ENCODE data around the gene SLC13A2.
"Not testable (repeated sequence)": the region's sequence is repeated elsewhere in the genome, so short reads cannot be mapped to it uniquely, and the experiment has no call there.

Gene SLC13A2

DNA sequence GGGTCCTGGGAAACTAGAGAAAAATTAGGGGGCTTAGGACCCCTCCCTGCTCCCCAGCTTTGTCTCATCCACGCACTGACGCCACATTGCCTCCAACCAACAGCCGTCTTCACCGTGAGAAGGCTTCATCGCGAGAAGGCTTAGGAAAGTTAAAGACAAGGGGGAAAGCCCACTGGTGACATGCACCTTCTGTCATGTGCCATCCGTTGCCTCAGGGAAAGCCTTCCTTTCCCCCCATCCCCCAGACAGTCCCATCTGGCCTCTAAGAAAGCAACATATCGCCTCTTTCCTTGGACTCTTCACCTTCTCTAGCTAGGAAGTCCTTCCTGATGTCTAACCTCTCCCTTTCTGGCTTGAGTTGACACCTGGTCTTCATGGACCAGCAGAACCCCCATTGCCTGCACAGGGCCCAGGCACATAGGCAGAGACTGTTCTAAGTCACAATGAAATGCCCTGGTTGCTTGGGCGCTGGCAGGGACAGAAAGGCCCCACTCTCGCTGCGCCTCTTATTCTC, 34.8 kb downstream of the SLC13A2 start:
- H3K9me3 Mint-ChIP-seq: no peaks in the 10 kb centered on the region
- peaks cover 18% of the 10 kb centered on the region for H3K27me3 Mint-ChIP-seq
- no peak overlapping the region for H3K4me3 Mint-ChIP-seq
- DNase-seq: no peak
- no peak overlapping the region for H3K27ac Mint-ChIP-seq
- no peaks in the 10 kb centered on the region for H3K36me3 Mint-ChIP-seq (ENCODE audit: low read depth)
- ATAC-seq: no peak
- no peaks in the 10 kb centered on the region for H3K4me1 Mint-ChIP-seq

DNA sequence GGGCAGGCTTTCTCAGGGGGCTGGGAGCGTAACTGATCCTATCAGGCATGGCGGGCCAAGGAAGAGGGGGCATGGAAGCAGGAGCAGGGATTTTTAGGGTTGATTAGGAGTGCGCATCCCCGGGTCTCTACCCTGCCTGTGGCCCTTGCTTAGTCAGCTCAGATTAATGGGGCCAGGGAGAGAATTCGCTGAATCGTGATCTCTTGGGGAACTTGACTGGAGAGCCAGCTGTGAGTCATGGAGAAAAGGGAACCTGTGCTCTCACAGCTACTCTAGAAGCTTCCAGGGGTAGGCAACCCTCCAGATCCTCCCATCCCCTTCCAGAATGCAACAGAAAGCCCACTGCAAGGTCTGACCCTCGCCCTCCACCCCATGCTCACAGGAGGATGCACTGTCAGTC, 36.3 kb downstream of the SLC13A2 start:
- no peak for ATAC-seq
- no peak for DNase-seq
- no peak overlapping the region for H3K27ac Mint-ChIP-seq
- H3K4me1 Mint-ChIP-seq: no peaks in the 10 kb centered on the region
- H3K9me3 Mint-ChIP-seq: no peaks in the 10 kb centered on the region
- no peaks in the 10 kb centered on the region for H3K36me3 Mint-ChIP-seq (ENCODE audit: low read depth)
- no peak overlapping the region for H3K4me3 Mint-ChIP-seq
- peaks cover 19% of the 10 kb centered on the region for H3K27me3 Mint-ChIP-seq

DNA sequence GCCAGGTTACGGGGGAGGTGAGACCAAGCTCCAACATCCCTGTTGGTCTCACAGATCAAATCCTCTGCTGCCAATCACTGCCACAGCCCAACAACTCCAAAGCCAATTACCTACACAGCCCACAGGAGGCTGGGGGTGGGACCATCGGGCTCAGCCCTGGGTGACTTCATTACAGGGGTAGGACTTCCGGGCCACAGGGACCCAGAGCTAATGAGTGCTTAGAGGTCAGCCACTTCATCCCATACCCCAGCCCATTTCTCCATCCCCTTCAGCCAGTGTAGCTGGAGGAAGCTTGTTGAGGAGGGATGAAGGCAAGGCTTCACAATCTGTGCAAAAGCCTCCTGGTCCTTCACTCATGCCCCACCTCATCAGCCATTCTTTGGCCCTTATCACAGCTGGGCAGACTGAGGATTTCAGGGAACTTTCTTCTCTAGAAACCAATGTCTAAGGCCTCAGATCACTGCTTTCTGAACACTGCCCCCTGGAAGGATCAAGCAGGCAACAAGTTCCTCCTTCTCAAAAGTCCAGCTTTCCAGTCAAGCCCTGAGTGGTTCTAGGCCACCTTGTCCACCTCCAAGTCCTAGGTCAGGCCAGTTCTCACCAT, 38.5 kb downstream of the SLC13A2 start:
- no peak for ATAC-seq
- no peaks in the 10 kb centered on the region for H3K36me3 Mint-ChIP-seq (ENCODE audit: low read depth)
- H3K4me3 Mint-ChIP-seq: no peak overlapping the region
- DNase-seq: no peak
- no peak overlapping the region for H3K27ac Mint-ChIP-seq
- H3K27me3 Mint-ChIP-seq: peaks cover 19% of the 10 kb centered on the region
- H3K4me1 Mint-ChIP-seq: no peaks in the 10 kb centered on the region
- no peaks in the 10 kb centered on the region for H3K9me3 Mint-ChIP-seq

GRCh38 chr17:28513476-28513875, 40.0 kb downstream of the SLC13A2 start:
- Mint-ChIP-seq H3K4me3 (no peak overlapping the region), H3K4me1 (no peaks in the 10 kb centered on the region), H3K27me3 (peaks cover 13% of the 10 kb centered on the region), H3K9me3 (no peaks in the 10 kb centered on the region), H3K36me3 (ENCODE audit: low read depth) (no peaks in the 10 kb centered on the region), H3K27ac (no peak overlapping the region)
- DNase-seq: no peak
- ATAC-seq: no peak

DNA sequence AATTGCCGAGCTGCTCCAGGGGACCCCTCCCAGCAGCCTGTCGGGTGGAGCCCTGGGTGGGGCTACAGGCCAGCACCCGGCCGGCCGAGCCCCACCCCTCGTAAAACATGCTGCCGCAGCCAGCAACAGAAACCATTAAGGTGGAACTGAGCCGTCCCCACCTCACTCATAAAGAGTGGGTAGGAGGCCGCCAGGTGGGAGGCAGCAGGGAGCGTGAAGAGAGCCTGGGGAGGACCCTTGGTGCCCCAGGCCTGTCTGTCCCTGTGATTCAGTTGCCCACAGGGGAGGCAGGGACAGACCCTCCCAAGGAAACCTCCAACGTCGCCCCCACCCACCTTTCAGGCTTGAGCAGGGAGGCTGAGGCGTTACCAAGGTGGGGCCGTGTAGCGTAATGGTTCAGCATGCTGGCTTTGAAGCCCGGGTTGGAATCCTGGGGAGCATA, 41.1 kb downstream of the SLC13A2 start:
- Mint-ChIP-seq H3K27me3 (peaks cover 13% of the 10 kb centered on the region), H3K36me3 (ENCODE audit: low read depth) (no peaks in the 10 kb centered on the region), H3K27ac (no peak overlapping the region), H3K9me3 (no peaks in the 10 kb centered on the region), H3K4me3 (no peak overlapping the region), H3K4me1 (no peaks in the 10 kb centered on the region)
- no peak for DNase-seq
- no peak for ATAC-seq

GRCh38 chr17:28515518-28515917, 42.1 kb downstream of the SLC13A2 start:
- H3K27ac Mint-ChIP-seq: no peak overlapping the region
- no peaks in the 10 kb centered on the region for H3K4me1 Mint-ChIP-seq
- H3K36me3 Mint-ChIP-seq (ENCODE audit: low read depth): no peaks in the 10 kb centered on the region
- no peaks in the 10 kb centered on the region for H3K9me3 Mint-ChIP-seq
- peaks cover 7% of the 10 kb centered on the region for H3K27me3 Mint-ChIP-seq
- DNase-seq (no peak), ATAC-seq (no peak)
- no peak overlapping the region for H3K4me3 Mint-ChIP-seq

GRCh38 chr17:28518132-28518531, 44.7 kb downstream of the SLC13A2 start:
- Mint-ChIP-seq H3K27me3 (peaks cover 4% of the 10 kb centered on the region), H3K4me1 (no peaks in the 10 kb centered on the region), H3K9me3 (no peaks in the 10 kb centered on the region), H3K4me3 (no peak overlapping the region), H3K36me3 (ENCODE audit: low read depth) (no peaks in the 10 kb centered on the region), H3K27ac (no peak overlapping the region)
- DNase-seq (no peak), ATAC-seq (no peak)

DNA sequence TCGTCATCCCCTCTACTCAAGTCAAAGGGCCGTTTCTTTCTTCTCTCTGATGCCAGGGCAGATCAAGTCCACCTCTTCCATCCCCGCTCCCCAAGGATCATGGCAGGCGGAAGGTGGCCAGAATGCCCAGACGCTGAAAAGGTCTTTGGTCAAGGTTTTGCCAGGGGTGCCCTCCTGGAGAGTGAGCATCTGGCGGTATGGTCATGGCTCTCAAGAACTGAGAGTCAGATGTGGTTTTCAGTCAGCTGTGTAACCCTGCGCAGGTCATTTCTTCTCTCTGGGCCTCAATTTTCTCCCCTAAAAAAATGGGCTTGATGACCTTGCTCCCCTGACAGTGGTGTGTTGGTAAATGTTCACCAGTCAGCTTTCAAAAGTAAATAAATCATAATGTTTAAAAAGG, 45.1 kb downstream of the SLC13A2 start:
- Mint-ChIP-seq H3K27me3 (peaks cover 2% of the 10 kb centered on the region), H3K4me1 (no peaks in the 10 kb centered on the region)

GRCh38 chr17:28519236-28519635, 45.8 kb downstream of the SLC13A2 start:
- ATAC-seq (no peak), DNase-seq (no peak)
- Mint-ChIP-seq H3K36me3 (ENCODE audit: low read depth) (no peaks in the 10 kb centered on the region), H3K27me3 (peaks cover 2% of the 10 kb centered on the region), H3K9me3 (no peaks in the 10 kb centered on the region), H3K27ac (no peak overlapping the region), H3K4me3 (no peak overlapping the region), H3K4me1 (no peaks in the 10 kb centered on the region)

More for the DNA sequence above, 45.1 kb downstream of the SLC13A2 start:
- no peaks in the 10 kb centered on the region for H3K36me3 Mint-ChIP-seq (ENCODE audit: low read depth)
- no peak for ATAC-seq
- no peak overlapping the region for H3K27ac Mint-ChIP-seq
- no peak for DNase-seq
- no peaks in the 10 kb centered on the region for H3K9me3 Mint-ChIP-seq
- H3K4me3 Mint-ChIP-seq: no peak overlapping the region

- Mint-ChIP-seq H3K36me3 (ENCODE audit: low read depth) (no peaks in the 10 kb centered on the region), H3K4me3 (no peak overlapping the region), H3K27ac (no peak overlapping the region), H3K9me3 (no peaks in the 10 kb centered on the region), H3K27me3 (peaks cover 2% of the 10 kb centered on the region), H3K4me1 (no peaks in the 10 kb centered on the region)
- DNase-seq: no peak
- no peak for ATAC-seq
Observed at GRCh38 chr17:28520687-28521086, 47.2 kb downstream of the SLC13A2 start.

DNA sequence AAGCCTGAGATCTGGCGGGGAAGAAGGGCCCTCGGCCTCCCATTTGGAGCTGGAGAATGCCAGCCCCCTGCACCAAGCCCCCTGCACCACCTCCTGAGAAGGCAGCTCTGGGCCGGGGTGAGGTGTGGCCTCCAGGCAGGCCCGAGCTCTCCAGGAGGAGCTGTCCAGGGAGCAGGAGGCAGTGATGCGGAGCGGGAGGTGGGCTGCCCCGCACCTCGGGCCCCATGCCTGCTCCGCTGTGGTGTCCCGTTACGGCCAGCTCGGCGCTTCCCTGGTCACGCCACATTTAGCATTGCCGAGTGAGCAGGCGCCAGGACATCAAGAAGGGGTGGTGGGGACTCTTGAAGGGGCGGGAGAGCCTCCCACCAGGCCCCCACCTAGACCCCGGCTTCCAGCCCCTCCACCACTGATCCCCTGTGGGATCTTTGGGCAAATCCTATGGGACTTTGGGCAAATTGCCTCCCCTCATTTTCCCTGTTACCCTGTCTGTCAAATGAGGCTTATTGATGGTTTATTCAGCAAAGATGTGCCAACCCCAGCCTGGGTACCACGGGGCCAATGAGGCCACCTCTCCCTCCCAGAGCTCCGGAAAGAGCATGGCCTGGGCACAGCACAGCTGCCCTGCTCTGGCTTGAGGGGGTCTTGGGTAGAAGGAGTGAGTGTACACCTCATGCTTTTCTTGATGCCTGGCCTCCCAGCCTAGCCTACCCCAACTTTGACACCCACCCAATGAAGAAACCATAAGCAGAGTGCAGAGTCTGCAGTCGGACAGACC, 48.1 kb downstream of the SLC13A2 start:
- H3K27ac Mint-ChIP-seq: no peak overlapping the region
- no peaks in the 10 kb centered on the region for H3K36me3 Mint-ChIP-seq (ENCODE audit: low read depth)
- H3K4me1 Mint-ChIP-seq: no peaks in the 10 kb centered on the region
- DNase-seq (no peak), ATAC-seq (no peak)
- H3K9me3 Mint-ChIP-seq: no peaks in the 10 kb centered on the region
- no peak overlapping the region for H3K4me3 Mint-ChIP-seq
- peaks cover 2% of the 10 kb centered on the region for H3K27me3 Mint-ChIP-seq

DNA sequence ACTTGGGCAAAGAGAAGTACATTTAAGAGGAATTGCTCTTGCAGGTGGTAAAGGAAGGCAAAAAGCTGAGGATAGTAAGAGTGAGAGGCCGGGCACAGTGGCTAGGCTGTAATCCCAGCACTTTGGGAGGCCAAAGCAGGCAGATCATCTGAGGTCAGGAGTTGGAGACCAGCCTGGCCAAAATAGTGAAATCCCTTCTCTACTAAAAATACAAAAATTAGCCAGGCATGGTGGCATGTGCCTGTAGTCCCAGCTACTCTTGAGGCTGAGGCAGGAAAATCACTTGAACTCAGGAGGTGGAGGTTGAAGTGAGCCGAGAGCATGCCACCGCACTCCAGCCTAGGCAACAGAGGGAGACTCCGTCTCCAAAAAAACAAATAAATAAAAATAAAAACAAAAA, 48.8 kb downstream of the SLC13A2 start:
- H3K27ac Mint-ChIP-seq; DNase-seq; H3K27me3 Mint-ChIP-seq; H3K4me1 Mint-ChIP-seq; H3K4me3 Mint-ChIP-seq; H3K9me3 Mint-ChIP-seq; ATAC-seq; H3K36me3 Mint-ChIP-seq (ENCODE audit: low read depth): not testable (repeated sequence)

GRCh38 chr17:28523186-28523585, 49.7 kb downstream of the SLC13A2 start:
- Mint-ChIP-seq H3K27ac (no peak overlapping the region), H3K4me1 (no peaks in the 10 kb centered on the region), H3K36me3 (ENCODE audit: low read depth) (no peaks in the 10 kb centered on the region), H3K4me3 (no peak overlapping the region), H3K9me3 (no peaks in the 10 kb centered on the region), H3K27me3 (peaks cover 2% of the 10 kb centered on the region)
- ATAC-seq: no peak
- no peak for DNase-seq

DNA sequence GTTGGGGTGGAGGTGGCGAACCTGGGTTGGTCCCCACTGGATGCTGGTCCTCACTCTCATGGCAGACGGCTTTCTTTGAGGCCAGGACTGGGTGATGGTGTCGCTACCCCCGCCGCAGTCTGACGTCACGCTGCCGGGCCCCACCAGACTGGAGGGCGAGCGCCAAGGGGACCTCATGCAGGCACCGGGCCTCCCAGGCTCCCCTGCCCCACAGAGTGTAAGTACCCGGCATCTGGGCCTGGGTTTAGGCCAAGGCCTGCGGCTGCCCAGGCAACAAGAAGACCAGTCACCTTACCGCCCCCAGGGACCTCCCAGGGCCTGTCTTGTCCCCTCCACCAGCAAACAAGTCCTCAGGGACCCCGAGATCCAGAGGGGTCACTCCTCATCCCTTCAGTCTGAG, 50.4 kb downstream of the SLC13A2 start:
- no peaks in the 10 kb centered on the region for H3K4me1 Mint-ChIP-seq
- peaks cover 2% of the 10 kb centered on the region for H3K27me3 Mint-ChIP-seq
- no peaks in the 10 kb centered on the region for H3K36me3 Mint-ChIP-seq (ENCODE audit: low read depth)
- H3K27ac Mint-ChIP-seq: no peak overlapping the region
- no peak overlapping the region for H3K4me3 Mint-ChIP-seq
- DNase-seq (no peak), ATAC-seq (no peak)
- no peaks in the 10 kb centered on the region for H3K9me3 Mint-ChIP-seq

Data from activated naive CD8-positive, alpha-beta T cell treated with anti-CD3 and anti-CD28 coated beads, Interleukin-2, amount 50 U/mL, for 24 hours (primary cell).